ENCODE data around the gene SHF.

Gene SHF

DNA sequence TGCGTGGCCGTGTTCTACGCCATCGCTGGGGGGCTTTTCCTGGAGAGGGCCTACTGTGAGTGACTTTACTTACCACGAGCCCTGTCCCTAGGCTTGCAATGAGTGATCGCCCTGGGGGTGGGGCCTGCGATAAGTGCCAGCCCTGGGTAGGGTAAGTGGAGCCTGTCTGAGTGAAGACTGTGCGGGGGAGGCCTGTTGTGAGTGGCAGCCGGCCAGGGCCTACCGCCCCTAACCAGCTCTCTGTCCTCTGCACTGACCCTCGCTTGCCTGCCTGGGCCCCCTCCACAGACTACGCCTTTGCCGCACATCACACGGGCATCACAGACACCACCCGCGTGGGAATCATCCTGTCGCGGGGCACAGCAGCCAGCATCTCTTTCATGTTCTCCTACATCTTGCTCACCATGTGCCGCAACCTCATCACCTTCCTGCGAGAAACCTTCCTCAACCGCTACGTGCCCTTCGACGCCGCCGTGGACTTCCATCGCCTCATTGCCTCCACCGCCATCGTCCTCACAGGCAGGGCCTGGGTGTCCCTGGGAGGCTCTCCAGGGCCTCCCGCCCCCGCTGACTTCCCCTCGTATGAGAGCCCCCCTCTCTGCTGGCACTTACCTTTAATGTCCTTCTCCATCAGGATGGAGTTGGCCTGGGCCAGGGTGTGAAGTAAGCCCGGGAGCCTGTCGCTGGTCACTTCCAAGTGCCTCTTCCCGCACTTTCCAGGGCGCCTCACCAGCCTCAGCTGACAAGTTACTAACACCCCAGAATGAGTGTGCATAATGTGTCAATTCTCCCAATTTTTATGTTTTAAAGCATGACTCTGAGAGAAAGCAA is 35.6 kb downstream of the SHF start:
- H3K27ac ChIP-seq (ENCODE audit: extremely low read depth, low read depth, low read length): no peak overlapping the region
- no peak for TF ChIP-seq ZNF843 (tag by site-specific recombination; IDR thresholded peaks at IDR 0.05)
- TF ChIP-seq KLF7 (tag by site-specific recombination; IDR thresholded peaks at IDR 0.05; ENCODE audit: borderline replicate concordance): no peak
- no peak overlapping the region for H3K4me3 ChIP-seq (ENCODE audit: low read depth, low read length)
- CTCF ChIA-PET: no interaction called here
- H3K4me1 ChIP-seq (ENCODE audit: control insufficient read depth, insufficient read depth, low read length): no peaks in the 10 kb centered on the region
- H3K9me3 ChIP-seq (ENCODE audit: control insufficient read depth, insufficient read depth, low read depth, low read length): no peaks in the 10 kb centered on the region
- POLR2A ChIA-PET: interaction anchor here (0.7 kb wide), 1 partner anchor 9 kb away, joined by 12 read pairs; no protein-coding TSS in a partner anchor
- no peaks in the 10 kb centered on the region for H3K36me3 ChIP-seq (ENCODE audit: control insufficient read depth in 2 of 2, insufficient read depth in 1 of 2, low read length in 2 of 2)

DNA sequence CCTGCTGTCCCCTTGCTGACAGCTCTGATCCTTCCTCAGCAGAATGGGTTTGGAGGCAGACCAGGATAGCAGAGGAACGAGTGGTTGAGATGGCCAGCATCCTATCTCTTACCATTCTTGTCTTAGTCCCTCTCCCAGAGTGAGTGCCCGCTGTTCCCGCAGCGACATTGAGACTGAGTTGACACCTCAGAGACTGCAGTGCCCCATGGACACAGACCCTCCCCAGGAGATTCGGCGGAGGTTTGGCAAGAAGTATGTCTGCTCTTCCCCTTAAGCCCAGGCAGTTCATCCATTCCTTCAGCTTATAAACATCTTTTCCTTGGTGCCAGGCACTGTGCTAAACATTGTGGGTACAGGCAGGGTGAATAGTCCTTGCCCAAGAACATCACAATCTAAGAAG is 36.8 kb downstream of the SHF start:
- Histone ChIP-seq H3K9me3 (ENCODE audit: control insufficient read depth, insufficient read depth, low read depth, low read length) (no peaks in the 10 kb centered on the region), H3K36me3 (ENCODE audit: control insufficient read depth in 2 of 2, insufficient read depth in 1 of 2, low read length in 2 of 2) (no peaks in the 10 kb centered on the region), H3K4me3 (ENCODE audit: low read depth, low read length) (no peak overlapping the region), H3K4me1 (ENCODE audit: control insufficient read depth, insufficient read depth, low read length) (no peaks in the 10 kb centered on the region), H3K27ac (ENCODE audit: extremely low read depth, low read depth, low read length) (no peak overlapping the region)
- CTCF ChIA-PET: interaction anchor here (0.6 to 1.1 kb wide), 2 partner anchors 10 to 404 kb away, joined by 3 to 4 read pairs; no protein-coding TSS in a partner anchor
- TF ChIP-seq PRDM1 (tag by site-specific recombination; IDR thresholded peaks at IDR 0.05) (no peak), ZBTB17 (tag by site-specific recombination; IDR thresholded peaks at IDR 0.05) (no peak), KLF10 (tag by site-specific recombination; IDR thresholded peaks at IDR 0.05) (no peak), MYNN (tag by site-specific recombination; IDR thresholded peaks at IDR 0.05; ENCODE audit: borderline replicate concordance) (no peak), KLF1 (tag by site-specific recombination; IDR thresholded peaks at IDR 0.05) (no peak), ZNF266 (tag by site-specific recombination; IDR thresholded peaks at IDR 0.05; ENCODE audit: low read depth) (no peak), ZNF350 (tag by site-specific recombination; IDR thresholded peaks at IDR 0.05) (no peak), ZFHX2 (tag by site-specific recombination; conservative IDR thresholded peaks at IDR 0.05) (no peak), KLF16 (tag by site-specific recombination; IDR thresholded peaks at IDR 0.05) (no peak)
- TF ChIP-seq, protein P1, sequence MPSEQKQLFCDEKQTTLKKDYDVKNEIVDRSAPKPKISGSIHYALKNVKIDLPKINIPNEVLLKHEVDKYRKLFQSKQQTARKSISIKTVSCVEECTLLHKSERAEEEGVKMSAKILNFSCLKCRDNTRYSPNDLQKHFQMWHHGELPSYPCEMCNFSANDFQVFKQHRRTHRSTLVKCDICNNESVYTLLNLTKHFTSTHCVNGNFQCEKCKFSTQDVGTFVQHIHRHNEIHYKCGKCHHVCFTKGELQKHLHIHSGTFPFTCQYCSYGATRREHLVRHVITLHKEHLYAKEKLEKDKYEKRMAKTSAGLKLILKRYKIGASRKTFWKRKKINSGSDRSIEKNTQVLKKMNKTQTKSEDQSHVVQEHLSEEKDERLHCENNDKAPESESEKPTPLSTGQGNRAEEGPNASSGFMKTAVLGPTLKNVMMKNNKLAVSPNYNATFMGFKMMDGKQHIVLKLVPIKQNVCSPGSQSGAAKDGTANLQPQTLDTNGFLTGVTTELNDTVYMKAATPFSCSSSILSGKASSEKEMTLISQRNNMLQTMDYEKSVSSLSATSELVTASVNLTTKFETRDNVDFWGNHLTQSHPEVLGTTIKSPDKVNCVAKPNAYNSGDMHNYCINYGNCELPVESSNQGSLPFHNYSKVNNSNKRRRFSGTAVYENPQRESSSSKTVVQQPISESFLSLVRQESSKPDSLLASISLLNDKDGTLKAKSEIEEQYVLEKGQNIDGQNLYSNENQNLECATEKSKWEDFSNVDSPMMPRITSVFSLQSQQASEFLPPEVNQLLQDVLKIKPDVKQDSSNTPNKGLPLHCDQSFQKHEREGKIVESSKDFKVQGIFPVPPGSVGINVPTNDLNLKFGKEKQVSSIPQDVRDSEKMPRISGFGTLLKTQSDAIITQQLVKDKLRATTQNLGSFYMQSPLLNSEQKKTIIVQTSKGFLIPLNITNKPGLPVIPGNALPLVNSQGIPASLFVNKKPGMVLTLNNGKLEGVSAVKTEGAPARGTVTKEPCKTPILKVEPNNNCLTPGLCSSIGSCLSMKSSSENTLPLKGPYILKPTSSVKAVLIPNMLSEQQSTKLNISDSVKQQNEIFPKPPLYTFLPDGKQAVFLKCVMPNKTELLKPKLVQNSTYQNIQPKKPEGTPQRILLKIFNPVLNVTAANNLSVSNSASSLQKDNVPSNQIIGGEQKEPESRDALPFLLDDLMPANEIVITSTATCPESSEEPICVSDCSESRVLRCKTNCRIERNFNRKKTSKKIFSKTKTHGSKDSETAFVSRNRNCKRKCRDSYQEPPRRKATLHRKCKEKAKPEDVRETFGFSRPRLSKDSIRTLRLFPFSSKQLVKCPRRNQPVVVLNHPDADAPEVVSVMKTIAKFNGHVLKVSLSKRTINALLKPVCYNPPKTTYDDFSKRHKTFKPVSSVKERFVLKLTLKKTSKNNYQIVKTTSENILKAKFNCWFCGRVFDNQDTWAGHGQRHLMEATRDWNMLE (tag by site-specific recombination; conservative IDR thresholded peaks at IDR 0.05; ENCODE audit: low read depth): no peak
- TF ChIP-seq, protein P2, sequence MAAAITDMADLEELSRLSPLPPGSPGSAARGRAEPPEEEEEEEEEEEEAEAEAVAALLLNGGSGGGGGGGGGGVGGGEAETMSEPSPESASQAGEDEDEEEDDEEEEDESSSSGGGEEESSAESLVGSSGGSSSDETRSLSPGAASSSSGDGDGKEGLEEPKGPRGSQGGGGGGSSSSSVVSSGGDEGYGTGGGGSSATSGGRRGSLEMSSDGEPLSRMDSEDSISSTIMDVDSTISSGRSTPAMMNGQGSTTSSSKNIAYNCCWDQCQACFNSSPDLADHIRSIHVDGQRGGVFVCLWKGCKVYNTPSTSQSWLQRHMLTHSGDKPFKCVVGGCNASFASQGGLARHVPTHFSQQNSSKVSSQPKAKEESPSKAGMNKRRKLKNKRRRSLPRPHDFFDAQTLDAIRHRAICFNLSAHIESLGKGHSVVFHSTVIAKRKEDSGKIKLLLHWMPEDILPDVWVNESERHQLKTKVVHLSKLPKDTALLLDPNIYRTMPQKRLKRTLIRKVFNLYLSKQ (tag by site-specific recombination; IDR thresholded peaks at IDR 0.05; ENCODE audit: borderline replicate concordance): no peak
- POLR2A ChIA-PET: no interaction called here

DNA sequence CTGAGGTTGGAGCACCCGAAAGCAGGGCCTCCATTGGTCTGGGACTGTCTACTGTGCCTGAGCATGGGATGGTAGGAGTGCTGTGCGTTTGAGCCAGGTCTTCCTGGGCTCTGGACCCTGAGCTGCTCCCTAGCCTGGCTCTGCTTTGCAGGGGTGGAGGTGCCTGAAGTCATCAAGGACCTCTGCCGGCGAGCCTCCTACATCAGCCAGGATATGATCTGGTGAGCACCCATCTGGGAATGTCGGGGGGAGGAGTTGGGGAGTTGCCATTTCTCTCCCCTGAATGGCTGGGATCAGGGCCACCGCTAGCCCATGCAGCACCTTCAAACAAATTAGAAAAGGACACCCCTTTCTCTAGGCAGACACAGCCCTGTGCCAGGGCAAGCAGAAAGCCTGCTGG is 37.3 kb downstream of the SHF start:
- Histone ChIP-seq H3K4me1 (ENCODE audit: control insufficient read depth, insufficient read depth, low read length) (no peaks in the 10 kb centered on the region), H3K9me3 (ENCODE audit: control insufficient read depth, insufficient read depth, low read depth, low read length) (no peaks in the 10 kb centered on the region), H3K4me3 (ENCODE audit: low read depth, low read length) (no peak overlapping the region), H3K27ac (ENCODE audit: extremely low read depth, low read depth, low read length) (no peak overlapping the region), H3K36me3 (ENCODE audit: control insufficient read depth in 2 of 2, insufficient read depth in 1 of 2, low read length in 2 of 2) (no peaks in the 10 kb centered on the region)
- ChIA-PET CTCF (interaction anchor here (0.6 to 1.2 kb wide), 3 partner anchors 10 to 403 kb away, joined by 3 to 4 read pairs (median 4); no protein-coding TSS in a partner anchor), POLR2A (no interaction called here)
- no peak for TF ChIP-seq BCL11A (tag by site-specific recombination; IDR thresholded peaks at IDR 0.05; ENCODE audit: low read depth)
- TF ChIP-seq, protein P3, sequence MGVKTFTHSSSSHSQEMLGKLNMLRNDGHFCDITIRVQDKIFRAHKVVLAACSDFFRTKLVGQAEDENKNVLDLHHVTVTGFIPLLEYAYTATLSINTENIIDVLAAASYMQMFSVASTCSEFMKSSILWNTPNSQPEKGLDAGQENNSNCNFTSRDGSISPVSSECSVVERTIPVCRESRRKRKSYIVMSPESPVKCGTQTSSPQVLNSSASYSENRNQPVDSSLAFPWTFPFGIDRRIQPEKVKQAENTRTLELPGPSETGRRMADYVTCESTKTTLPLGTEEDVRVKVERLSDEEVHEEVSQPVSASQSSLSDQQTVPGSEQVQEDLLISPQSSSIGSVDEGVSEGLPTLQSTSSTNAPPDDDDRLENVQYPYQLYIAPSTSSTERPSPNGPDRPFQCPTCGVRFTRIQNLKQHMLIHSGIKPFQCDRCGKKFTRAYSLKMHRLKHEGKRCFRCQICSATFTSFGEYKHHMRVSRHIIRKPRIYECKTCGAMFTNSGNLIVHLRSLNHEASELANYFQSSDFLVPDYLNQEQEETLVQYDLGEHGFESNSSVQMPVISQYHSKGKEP (tag by site-specific recombination; IDR thresholded peaks at IDR 0.05): no peak
